ENCODE measurements around the gene FOS.

DNA sequence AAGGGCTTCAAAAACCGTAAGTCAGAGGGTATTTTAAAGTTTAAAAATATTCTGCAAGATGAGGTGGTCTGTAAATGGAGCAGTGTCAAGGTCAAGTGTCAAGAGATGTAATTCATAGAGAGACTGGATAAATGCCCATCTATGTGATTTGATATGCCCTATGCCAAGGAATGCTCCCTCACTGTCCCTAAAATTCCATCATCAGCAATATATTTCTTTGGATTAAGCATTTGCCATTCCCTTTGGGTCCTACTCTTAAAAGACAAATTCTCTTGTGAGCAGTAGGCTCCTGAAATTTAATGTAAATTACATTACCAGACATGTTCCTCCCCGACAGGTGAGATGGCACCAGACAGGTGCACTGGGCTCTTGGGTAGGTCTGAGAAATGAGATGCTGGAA lies 16.0 kb upstream of the FOS start:
- TF ChIP-seq, protein P1, sequence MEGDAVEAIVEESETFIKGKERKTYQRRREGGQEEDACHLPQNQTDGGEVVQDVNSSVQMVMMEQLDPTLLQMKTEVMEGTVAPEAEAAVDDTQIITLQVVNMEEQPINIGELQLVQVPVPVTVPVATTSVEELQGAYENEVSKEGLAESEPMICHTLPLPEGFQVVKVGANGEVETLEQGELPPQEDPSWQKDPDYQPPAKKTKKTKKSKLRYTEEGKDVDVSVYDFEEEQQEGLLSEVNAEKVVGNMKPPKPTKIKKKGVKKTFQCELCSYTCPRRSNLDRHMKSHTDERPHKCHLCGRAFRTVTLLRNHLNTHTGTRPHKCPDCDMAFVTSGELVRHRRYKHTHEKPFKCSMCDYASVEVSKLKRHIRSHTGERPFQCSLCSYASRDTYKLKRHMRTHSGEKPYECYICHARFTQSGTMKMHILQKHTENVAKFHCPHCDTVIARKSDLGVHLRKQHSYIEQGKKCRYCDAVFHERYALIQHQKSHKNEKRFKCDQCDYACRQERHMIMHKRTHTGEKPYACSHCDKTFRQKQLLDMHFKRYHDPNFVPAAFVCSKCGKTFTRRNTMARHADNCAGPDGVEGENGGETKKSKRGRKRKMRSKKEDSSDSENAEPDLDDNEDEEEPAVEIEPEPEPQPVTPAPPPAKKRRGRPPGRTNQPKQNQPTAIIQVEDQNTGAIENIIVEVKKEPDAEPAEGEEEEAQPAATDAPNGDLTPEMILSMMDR (conservative IDR thresholded peaks at IDR 0.05; ENCODE audit: low read depth in 2 of 2): no peak
- no peak for TF ChIP-seq POLR2AphosphoS5 (IDR thresholded peaks at IDR 0.05; ENCODE audit: low read depth)
- no peak for TF ChIP-seq EZH2phosphoT487 (IDR thresholded peaks at IDR 0.05; ENCODE audit: unreplicated experiment)
- TF ChIP-seq CREB1 (CRISPR knock-in tag; IDR thresholded peaks at IDR 0.05; ENCODE audit: low read depth): no peak
- TF ChIP-seq EZH2 (IDR thresholded peaks at IDR 0.05; ENCODE audit: low read depth, unreplicated experiment): no peak
- TF ChIP-seq, protein P2, sequence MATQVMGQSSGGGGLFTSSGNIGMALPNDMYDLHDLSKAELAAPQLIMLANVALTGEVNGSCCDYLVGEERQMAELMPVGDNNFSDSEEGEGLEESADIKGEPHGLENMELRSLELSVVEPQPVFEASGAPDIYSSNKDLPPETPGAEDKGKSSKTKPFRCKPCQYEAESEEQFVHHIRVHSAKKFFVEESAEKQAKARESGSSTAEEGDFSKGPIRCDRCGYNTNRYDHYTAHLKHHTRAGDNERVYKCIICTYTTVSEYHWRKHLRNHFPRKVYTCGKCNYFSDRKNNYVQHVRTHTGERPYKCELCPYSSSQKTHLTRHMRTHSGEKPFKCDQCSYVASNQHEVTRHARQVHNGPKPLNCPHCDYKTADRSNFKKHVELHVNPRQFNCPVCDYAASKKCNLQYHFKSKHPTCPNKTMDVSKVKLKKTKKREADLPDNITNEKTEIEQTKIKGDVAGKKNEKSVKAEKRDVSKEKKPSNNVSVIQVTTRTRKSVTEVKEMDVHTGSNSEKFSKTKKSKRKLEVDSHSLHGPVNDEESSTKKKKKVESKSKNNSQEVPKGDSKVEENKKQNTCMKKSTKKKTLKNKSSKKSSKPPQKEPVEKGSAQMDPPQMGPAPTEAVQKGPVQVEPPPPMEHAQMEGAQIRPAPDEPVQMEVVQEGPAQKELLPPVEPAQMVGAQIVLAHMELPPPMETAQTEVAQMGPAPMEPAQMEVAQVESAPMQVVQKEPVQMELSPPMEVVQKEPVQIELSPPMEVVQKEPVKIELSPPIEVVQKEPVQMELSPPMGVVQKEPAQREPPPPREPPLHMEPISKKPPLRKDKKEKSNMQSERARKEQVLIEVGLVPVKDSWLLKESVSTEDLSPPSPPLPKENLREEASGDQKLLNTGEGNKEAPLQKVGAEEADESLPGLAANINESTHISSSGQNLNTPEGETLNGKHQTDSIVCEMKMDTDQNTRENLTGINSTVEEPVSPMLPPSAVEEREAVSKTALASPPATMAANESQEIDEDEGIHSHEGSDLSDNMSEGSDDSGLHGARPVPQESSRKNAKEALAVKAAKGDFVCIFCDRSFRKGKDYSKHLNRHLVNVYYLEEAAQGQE (IDR thresholded peaks at IDR 0.05; ENCODE audit: unreplicated experiment): no peak
- TF ChIP-seq JUNB (IDR thresholded peaks at IDR 0.05; ENCODE audit: unreplicated experiment): no peak
- TF ChIP-seq ZNF331 (CRISPR knock-in tag; IDR thresholded peaks at IDR 0.05; ENCODE audit: low read depth): no peak

Data from GM23338 (cell line).